ENCODE measurements around the gene FAM181B.

The FAM181B gene

GRCh38 chr11:82719361-82720105 lies 14.1 kb downstream of the FAM181B start:
- TF ChIP-seq FOXP2 (optimal IDR thresholded peaks at IDR 0.05; ENCODE audit: borderline replicate concordance, extremely low read depth, extremely low read length, insufficient read depth) (no peak), SIN3A (IDR thresholded peaks at IDR 0.05; ENCODE audit: borderline replicate concordance, insufficient read depth, low read length) (no peak), POLR2AphosphoS5 (IDR thresholded peaks at IDR 0.05; ENCODE audit: low read depth, low read length) (no peak), TAF1 (IDR thresholded peaks at IDR 0.05; ENCODE audit: borderline replicate concordance, insufficient read depth, low read length) (no peak), REST (IDR thresholded peaks at IDR 0.05; ENCODE audit: insufficient read depth in 1 of 2, low read depth in 2 of 2, low read length in 2 of 2) (no peak)

GRCh38 chr11:82718821-82719220 lies 14.8 kb downstream of the FAM181B start:
- TF ChIP-seq POLR2AphosphoS5 (IDR thresholded peaks at IDR 0.05; ENCODE audit: low read depth, low read length): no peak

DNA sequence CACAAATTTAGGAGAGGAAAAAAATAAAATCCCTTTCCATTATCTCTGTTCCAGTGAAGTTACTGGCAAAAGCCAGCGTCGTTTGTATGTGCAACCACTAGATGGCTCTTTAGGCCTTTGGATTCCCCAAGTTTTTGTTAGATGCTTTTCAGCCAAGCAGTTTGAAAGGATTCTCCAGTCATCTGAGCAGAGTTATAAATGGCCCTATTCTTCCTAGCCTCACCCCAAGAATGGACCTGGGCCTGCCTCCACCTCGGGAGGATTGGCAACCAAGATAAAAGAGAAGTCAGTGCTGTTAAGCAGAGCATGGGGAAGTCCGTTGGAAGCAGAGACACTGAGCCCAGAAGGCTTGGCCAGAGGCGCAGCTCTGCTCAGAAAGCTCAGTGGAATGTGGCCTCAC lies 15.4 kb downstream of the FAM181B start:
- TF ChIP-seq SIN3A (IDR thresholded peaks at IDR 0.05; ENCODE audit: borderline replicate concordance, insufficient read depth, low read length) (no peak), TAF1 (IDR thresholded peaks at IDR 0.05; ENCODE audit: borderline replicate concordance, insufficient read depth, low read length) (no peak), POLR2AphosphoS5 (IDR thresholded peaks at IDR 0.05; ENCODE audit: low read depth, low read length) (no peak), REST (IDR thresholded peaks at IDR 0.05; ENCODE audit: insufficient read depth in 1 of 2, low read depth in 2 of 2, low read length in 2 of 2) (no peak), FOXP2 (optimal IDR thresholded peaks at IDR 0.05; ENCODE audit: borderline replicate concordance, extremely low read depth, extremely low read length, insufficient read depth) (no peak)

DNA sequence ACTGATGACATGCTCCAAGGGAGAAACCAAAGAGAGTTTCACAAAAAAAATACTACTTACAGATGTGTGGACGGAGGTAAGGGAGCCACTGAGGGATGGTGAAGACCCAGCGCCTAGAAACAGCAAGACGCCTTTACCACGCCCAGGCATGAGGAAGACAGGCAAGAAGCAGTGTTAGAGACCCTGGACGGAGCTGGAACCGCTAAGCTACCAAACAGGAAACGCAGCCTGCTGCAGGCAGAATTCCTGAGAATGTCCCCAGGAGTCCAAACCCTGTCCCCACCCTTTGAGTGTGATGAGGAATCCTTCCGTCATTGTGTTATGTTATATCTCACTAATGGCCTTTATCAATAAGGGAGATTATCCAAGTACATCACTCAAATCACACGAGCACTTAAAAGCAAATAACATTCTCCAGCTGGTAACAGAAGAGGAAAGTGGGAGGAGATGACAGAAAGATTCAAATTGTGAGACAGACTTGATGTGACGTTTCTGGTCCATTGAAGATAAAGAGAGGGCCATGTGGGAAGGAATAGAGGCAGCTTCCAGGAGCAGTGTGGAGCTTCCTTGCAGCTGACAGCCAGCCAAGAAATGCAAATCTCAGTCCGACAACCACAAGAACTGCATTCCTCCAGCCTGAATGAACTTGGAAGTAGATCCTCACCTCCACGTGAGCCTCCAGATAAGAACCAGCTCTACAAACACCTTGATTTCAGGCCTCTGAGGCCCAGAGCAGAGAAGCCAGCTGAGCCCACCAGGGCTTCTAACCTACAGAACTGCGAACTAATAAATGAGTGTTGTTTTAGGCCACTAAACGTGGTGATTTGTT lies 19.1 kb downstream of the FAM181B start:
- TF ChIP-seq SIN3A (IDR thresholded peaks at IDR 0.05; ENCODE audit: borderline replicate concordance, insufficient read depth, low read length) (no peak), TAF1 (IDR thresholded peaks at IDR 0.05; ENCODE audit: borderline replicate concordance, insufficient read depth, low read length) (no peak), REST (IDR thresholded peaks at IDR 0.05; ENCODE audit: insufficient read depth in 1 of 2, low read depth in 2 of 2, low read length in 2 of 2) (no peak), FOXP2 (optimal IDR thresholded peaks at IDR 0.05; ENCODE audit: borderline replicate concordance, extremely low read depth, extremely low read length, insufficient read depth) (no peak), POLR2AphosphoS5 (IDR thresholded peaks at IDR 0.05; ENCODE audit: low read depth, low read length) (no peak)

- no peak for TF ChIP-seq TAF1 (IDR thresholded peaks at IDR 0.05; ENCODE audit: borderline replicate concordance, insufficient read depth, low read length)
Measured at GRCh38 chr11:82711648-82712047, 22.0 kb downstream of the FAM181B start.

GRCh38 chr11:82703796-82704195 lies 29.9 kb downstream of the FAM181B start:
- TF ChIP-seq POLR2AphosphoS5 (IDR thresholded peaks at IDR 0.05; ENCODE audit: low read depth, low read length): no peak
- no peak for TF ChIP-seq FOXP2 (optimal IDR thresholded peaks at IDR 0.05; ENCODE audit: borderline replicate concordance, extremely low read depth, extremely low read length, insufficient read depth)
- TF ChIP-seq TAF1 (IDR thresholded peaks at IDR 0.05; ENCODE audit: borderline replicate concordance, insufficient read depth, low read length): no peak
- TF ChIP-seq REST (IDR thresholded peaks at IDR 0.05; ENCODE audit: insufficient read depth in 1 of 2, low read depth in 2 of 2, low read length in 2 of 2): no peak
- TF ChIP-seq SIN3A (IDR thresholded peaks at IDR 0.05; ENCODE audit: borderline replicate concordance, insufficient read depth, low read length): no peak
